HG03060 (cell line): ENCODE data around the gene OPTC.

ENCODE experiments used
- ATAC-seq: cut with Tn5 transposase; IDR thresholded peaks from one replicate; pipeline ENCODE4 v1.9.1; 2021; ENCODE audit warnings: low read depth, moderate number of reproducible peaks; ENCODE audit not compliant: unreplicated experiment

Gene OPTC

GRCh38 chr1:203528976-203529835 lies 35.3 kb downstream of the OPTC start:
- no peak for ATAC-seq

DNA sequence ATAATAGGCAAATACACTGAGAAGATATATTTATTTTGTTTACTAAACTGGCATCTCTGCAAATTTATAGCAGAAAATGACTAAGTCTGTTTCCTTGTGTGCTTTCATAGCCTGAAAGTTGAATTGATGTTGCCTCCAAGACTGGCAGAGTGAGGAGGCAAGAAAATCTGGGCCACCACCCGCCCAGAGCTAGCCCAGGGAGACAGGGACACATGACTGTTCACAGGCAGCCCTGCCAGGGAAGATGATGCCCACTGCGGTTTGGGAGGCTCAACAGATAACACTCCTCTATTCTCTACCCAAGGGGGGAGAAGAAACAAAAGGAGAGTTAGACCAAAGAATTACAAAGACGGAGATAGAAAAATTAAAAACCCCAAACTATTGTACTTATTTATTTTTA lies 37.1 kb downstream of the OPTC start:
- ATAC-seq: no peak

- ATAC-seq: no peak
These were observed 40.1 kb downstream of the OPTC start for GRCh38 chr1:203534012-203534411.

DNA sequence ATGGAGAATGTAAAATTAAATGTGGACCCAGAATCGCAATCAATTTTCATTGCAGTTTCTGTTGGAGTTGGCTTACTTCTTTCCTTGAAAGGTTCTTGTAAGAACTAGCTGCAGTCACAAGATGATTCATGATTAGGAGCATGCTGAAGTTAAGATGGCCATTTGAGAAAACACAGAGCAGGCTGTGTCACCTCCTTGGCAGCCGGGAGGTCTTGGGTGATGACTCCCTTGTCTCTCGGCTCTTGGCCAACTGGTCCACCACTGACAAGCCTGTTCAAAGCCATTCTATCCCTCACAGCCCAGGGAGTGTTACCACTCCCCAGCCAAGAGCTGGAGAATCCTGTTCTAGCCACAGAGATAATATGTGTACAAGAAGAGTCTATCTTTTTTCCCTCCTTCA lies 40.6 kb downstream of the OPTC start:
- ATAC-seq: no peak

DNA sequence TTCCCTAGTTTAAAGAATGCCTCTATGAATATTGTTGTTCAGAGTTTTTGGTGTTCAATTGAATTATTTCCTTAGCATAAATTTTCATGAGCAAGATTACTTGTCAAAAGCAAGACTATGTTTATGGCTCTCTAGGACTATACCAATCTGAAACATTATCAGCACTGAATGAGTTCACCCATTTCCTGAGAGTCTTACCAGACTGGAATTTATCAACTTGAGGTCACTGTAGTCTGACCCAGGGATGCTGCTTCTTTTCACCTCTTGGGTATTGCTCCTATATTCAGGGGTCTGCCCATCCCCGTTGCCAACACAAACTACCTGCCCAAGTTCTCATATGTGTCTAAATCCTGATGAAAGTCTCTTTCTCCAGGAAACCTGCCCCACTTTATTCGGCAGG lies 42.6 kb downstream of the OPTC start:
- no peak for ATAC-seq

GRCh38 chr1:203536980-203537455 lies 43.1 kb downstream of the OPTC start:
- no peak for ATAC-seq

DNA sequence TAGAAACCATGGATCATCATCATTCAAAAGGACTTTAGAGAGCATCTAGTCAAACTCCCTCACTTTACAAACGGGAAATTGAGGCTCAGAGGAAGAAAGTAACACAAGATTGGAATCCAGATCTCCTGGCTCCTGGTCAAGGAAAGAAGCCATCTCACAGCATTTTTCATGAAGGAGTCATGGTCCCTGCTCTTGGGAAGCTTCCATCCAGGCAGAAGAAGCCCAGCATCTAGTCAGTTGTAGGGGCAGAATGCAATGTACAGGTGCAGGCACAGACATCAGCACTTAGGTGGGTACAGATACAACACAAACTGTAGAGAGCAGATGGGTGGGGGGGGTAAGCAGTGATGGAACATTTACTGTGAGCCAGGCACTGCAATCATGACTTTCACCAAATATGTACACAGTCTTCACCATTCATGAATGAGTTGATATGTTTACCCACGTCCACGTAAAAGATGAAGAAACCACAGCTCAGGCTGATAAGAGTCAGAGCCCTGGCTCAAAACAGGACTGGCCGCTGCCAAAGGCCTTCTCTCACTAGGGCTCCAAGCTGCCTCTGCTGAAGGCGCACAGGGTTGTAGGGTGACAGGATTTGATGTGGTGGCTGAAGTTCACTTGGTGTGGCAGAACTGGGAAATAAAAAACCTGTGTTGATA lies 44.0 kb downstream of the OPTC start:
- ATAC-seq: no peak

- ATAC-seq: no peak
These were observed 44.8 kb downstream of the OPTC start for GRCh38 chr1:203538726-203539125.

DNA sequence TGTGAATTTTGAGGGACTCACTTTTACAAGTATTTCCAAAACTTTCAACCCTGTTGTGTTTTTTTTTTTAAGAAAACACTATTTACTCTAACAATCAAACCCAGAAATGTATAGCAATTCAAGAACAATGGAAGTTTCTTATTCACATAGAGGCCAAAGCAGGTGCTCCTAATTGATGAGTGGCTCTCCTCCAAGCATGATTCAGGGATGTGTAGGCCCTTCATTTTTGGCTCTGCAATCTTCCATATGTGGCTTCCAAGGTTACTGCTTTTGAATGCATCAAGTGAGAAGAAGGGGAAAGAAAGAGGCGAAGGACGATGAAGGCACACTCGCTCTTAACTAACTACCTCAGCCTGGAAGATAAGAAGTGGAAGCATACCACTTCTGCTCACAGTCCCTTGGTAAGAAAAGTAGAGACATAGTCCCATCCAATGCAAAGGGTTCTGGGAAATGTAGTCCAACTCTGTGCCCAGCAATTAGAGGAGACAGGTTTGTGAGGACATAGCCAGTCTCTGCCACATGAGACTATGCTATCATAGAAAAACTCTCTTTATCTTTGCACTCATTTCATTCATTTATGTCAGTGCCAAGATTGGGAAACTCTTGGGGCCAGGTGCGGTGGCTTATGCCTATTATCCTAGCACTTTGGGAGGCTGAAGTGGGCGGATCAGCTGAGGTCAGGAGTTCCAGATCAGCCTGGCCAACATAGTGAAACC lies 46.0 kb downstream of the OPTC start:
- no peak for ATAC-seq

- ATAC-seq: no peak
These were observed 50.5 kb downstream of the OPTC start for GRCh38 chr1:203544485-203544884.

GRCh38 chr1:203544978-203545816 lies 51.2 kb downstream of the OPTC start:
- no peak for ATAC-seq

- ATAC-seq: no peak
These were observed 52.3 kb downstream of the OPTC start for GRCh38 chr1:203546274-203546673.

GRCh38 chr1:203547147-203547546 lies 53.2 kb downstream of the OPTC start:
- no peak for ATAC-seq

GRCh38 chr1:203547771-203548421 lies 53.9 kb downstream of the OPTC start:
- ATAC-seq: no peak

DNA sequence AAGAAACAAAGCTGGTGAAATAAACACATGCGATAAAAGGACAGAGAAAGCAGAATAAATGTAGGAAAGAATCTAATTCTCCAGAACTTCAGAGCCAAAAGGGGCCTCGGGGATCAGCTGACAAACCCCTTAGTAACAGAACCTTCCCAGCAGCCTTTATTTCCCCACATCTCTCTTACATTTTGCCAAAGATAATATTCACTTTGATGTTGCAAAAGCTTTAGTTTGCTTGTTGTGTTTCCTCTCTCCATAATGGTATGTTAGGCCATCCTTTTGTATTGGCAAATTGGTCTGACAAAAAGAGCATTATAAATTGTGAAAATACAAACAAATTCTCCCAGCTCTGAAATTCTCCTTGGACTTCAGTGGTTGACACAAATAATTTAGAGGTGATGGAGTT lies 54.9 kb downstream of the OPTC start:
- ATAC-seq: no peak

- ATAC-seq: no peak
These were observed 55.4 kb downstream of the OPTC start for GRCh38 chr1:203549309-203549708.

DNA sequence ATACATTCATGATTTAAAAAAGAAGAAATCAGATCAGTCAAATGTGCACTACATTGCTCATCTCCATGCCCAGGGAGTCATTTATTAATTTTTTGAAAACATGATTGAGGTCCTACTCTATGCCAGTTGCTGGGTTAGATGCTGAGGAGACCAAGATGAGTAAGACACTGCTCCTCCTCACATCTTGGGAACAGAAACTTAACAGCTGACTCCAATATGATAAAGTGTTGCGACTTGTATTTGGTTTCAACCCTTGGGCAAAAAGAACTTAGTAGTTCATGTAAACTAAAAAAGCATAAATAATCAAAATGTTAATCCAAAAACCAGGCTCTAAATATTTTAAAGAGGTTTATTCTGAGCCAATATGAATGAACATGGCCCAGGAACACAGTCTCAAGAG lies 56.9 kb downstream of the OPTC start:
- no peak for ATAC-seq

GRCh38 chr1:203551550-203551949 lies 57.6 kb downstream of the OPTC start:
- no peak for ATAC-seq

DNA sequence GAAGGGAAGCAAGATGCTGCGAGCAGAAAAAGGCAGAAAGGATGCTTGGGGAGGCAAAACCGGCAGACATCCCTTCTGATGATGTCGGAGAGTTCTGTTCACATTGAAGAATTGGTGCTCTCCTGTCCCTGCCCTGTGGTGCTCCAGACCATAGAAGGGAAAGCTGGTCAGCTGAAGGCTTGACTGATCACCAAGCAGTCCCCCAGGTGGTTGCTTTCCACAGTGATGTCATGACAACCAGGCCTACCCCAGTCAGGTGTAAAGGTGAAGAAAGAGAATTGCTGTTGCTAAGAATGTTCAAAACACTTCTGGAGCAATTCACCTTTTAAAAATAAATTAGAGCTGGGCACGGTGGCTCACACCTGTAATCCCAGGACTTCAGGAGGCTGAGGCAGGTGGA lies 59.5 kb downstream of the OPTC start:
- ATAC-seq: no peak

GRCh38 chr1:203554071-203554470 lies 60.1 kb downstream of the OPTC start:
- no peak for ATAC-seq
